ENCODE data around the gene CORO1C. TPM values are rescaled to one million over a fixed set of nuclear protein-coding genes. Genes with fewer than 3 reads are reported as not detected.

CORO1C gene
- total RNA-seq, 1 experiment from 2014 or later, result 195 TPM

DNA sequence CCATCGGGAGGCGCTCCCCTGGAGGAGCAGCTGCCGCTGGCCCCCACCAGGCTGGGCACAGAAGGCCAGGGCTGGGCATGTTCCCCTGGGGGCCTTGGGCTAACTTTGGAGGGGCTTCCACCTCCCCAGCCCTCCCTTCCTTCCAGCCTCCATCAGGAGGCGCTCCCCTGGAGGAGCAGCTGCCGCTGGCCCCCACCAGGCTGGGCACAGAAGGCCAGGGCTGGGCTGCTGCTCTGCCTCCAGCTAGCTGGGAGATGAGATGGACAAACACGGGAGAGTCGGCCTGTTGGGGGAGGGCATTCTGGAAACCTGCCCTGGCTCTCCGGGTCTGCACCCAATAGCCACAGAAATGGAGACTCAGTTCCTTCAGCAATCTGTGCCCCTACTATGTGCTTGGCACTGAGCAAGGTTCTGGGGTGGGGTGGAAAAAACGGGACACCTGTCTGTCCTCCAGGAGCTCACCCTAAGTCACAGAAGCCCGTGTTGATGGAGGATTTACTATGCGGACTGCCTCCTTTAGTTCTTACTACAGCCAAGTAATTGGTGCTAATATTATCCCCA lies 39.0 kb upstream of the CORO1C start:
- Mint-ChIP-seq H3K4me3 (ENCODE audit: unreplicated experiment) (no peak overlapping the region), H3K4me1 (ENCODE audit: low read depth, unreplicated experiment) (peaks cover 2% of the 10 kb centered on the region), H3K36me3 (ENCODE audit: insufficient read depth, unreplicated experiment) (no peaks in the 10 kb centered on the region), H3K27me3 (ENCODE audit: insufficient read depth, unreplicated experiment) (no peaks in the 10 kb centered on the region), H3K27ac (ENCODE audit: unreplicated experiment) (no peak overlapping the region), H3K9me3 (ENCODE audit: unreplicated experiment) (no peaks in the 10 kb centered on the region)
- CTCF ChIA-PET, result interaction anchor here (0.5 kb wide), 1 partner anchor 100 kb away, joined by 3 read pairs; no protein-coding TSS in a partner anchor
- POLR2A ChIA-PET, result no interaction called here
- H3K36me3 ChIP-seq (ENCODE audit: control insufficient read depth, insufficient read depth, low read length), result no peaks in the 10 kb centered on the region
- no peak for DNase-seq
- H3K9me3 ChIP-seq, result no peaks in the 10 kb centered on the region
- H3K27me3 ChIP-seq (replicated peaks; ENCODE audit: control insufficient read depth, insufficient read depth, low read length), result no peaks in the 10 kb centered on the region
- intact Hi-C loops (cut with micrococcal nuclease; ENCODE audit: unreplicated experiment), result no loop called here
- TF ChIP-seq, protein P1, sequence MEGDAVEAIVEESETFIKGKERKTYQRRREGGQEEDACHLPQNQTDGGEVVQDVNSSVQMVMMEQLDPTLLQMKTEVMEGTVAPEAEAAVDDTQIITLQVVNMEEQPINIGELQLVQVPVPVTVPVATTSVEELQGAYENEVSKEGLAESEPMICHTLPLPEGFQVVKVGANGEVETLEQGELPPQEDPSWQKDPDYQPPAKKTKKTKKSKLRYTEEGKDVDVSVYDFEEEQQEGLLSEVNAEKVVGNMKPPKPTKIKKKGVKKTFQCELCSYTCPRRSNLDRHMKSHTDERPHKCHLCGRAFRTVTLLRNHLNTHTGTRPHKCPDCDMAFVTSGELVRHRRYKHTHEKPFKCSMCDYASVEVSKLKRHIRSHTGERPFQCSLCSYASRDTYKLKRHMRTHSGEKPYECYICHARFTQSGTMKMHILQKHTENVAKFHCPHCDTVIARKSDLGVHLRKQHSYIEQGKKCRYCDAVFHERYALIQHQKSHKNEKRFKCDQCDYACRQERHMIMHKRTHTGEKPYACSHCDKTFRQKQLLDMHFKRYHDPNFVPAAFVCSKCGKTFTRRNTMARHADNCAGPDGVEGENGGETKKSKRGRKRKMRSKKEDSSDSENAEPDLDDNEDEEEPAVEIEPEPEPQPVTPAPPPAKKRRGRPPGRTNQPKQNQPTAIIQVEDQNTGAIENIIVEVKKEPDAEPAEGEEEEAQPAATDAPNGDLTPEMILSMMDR (IDR thresholded peaks at IDR 0.05; ENCODE audit: insufficient read depth in 1 of 2, low read depth in 1 of 2, low read length in 1 of 2, severe bottlenecking in 1 of 2, unreplicated experiment in 1 of 2), result peak in 1 of 2 experiments; percentile 10
- H3K4me1 ChIP-seq, result peaks cover 18% of the 10 kb centered on the region
- H3K4me3 ChIP-seq (ENCODE audit: low read depth, low read length), result no peak overlapping the region
- no TSS peak for BruUV-seq (replicated peaks)

DNA sequence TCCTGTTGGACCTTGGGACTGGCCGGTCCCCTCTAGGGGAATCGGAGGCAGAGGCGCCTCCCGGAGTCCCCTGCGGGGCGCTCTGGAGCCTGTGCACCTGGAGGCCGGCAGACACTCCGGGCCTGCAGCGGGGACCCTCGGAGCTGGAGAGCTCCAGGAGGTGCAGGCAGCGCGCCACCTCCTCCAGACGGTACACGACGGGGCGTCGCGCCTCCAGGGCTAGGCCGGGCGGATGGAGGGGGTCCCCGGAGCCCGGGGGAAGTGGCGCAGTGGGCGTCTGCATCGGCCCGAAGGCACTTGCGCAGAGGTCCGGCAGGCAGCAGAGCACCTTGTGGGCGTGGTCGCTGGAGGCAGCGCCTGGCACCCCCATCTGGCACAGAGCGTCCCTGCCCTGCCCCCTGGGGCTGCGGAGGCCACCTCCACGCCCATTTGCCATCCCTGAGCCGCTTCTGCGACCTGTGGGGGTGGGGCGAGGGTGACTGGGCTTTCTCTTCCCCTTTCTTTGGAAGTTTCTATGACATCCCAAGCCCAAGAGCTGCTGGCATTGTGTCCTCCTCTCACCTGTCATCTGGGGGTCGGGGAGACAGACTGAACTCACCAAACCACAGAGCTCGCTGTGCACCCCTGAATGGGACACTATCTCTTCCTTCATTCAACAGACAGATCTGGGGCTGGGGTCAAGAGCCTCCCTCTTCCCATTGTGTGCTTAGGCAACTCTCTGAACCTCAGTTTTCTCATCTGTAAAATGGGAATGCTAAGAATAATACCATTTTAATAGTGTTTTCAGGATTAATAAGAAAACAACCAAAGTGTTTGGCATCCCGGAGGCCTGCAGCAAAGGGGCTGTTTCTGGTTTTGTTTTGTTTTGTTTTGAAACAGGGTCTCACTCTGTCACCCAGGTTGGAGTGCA lies 37.5 kb upstream of the CORO1C start:
- Mint-ChIP-seq H3K9me3 (ENCODE audit: unreplicated experiment) (no peaks in the 10 kb centered on the region), H3K36me3 (ENCODE audit: insufficient read depth, unreplicated experiment) (no peaks in the 10 kb centered on the region), H3K4me3 (ENCODE audit: unreplicated experiment) (peak overlapping the region; percentile 23), H3K27me3 (ENCODE audit: insufficient read depth, unreplicated experiment) (no peaks in the 10 kb centered on the region), H3K27ac (ENCODE audit: unreplicated experiment) (no peak overlapping the region), H3K4me1 (ENCODE audit: low read depth, unreplicated experiment) (peaks cover 7% of the 10 kb centered on the region)
- H3K9me3 ChIP-seq, result no peaks in the 10 kb centered on the region
- TF ChIP-seq, protein P1 (IDR thresholded peaks at IDR 0.05; ENCODE audit: insufficient read depth in 1 of 2, low read depth in 1 of 2, low read length in 1 of 2, severe bottlenecking in 1 of 2, unreplicated experiment in 1 of 2), result no peak
- H3K27me3 ChIP-seq (replicated peaks; ENCODE audit: control insufficient read depth, insufficient read depth, low read length), result no peaks in the 10 kb centered on the region
- no peaks in the 10 kb centered on the region for H3K36me3 ChIP-seq (ENCODE audit: control insufficient read depth, insufficient read depth, low read length)
- H3K4me1 ChIP-seq, result peaks cover 18% of the 10 kb centered on the region
- intact Hi-C loops (cut with micrococcal nuclease; ENCODE audit: unreplicated experiment), result loop anchor here (1.0 to 5.0 kb wide), 4 partner anchors 34 to 324 kb away; partner anchors contain the start of genes ALKBH2 and CORO1C
- no TSS peak for BruUV-seq (replicated peaks)
- no peak overlapping the region; the same call in 1 of the 2 replicates for H3K4me3 ChIP-seq (ENCODE audit: low read depth, low read length)
- POLR2A ChIA-PET, result no interaction called here
- DNase-seq, result peak in 1 of 2 experiments; percentile 37
- CTCF ChIA-PET, result interaction anchor here (0.6 to 1.6 kb wide), 5 partner anchors 35 to 186 kb away, joined by 4 to 22 read pairs (median 8); no protein-coding TSS in a partner anchor

DNA sequence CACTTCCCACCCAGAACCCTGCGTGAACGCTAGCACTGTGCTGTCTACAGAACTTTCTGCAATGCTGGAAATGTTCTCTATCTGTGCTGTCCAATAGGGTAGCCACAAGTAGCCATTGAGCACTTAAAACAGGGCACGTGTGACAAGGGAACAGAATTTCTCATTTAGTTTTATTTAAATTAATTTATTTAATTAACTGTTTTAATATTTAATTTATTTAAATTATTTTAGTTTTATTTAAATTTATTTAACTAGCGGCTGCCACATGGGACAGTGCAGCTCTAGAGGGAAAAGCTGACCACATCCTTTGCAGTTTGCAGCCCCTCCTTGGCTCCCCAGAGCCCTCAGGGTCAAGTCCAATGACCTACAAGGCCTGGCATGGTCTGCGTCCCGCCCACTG lies 35.0 kb upstream of the CORO1C start:
- TF ChIP-seq, protein P1 (IDR thresholded peaks at IDR 0.05; ENCODE audit: insufficient read depth in 1 of 2, low read depth in 1 of 2, low read length in 1 of 2, severe bottlenecking in 1 of 2, unreplicated experiment in 1 of 2), result no peak
- H3K36me3 ChIP-seq (ENCODE audit: control insufficient read depth, insufficient read depth, low read length), result no peaks in the 10 kb centered on the region
- no TSS peak for BruUV-seq (replicated peaks)
- H3K9me3 ChIP-seq, result no peaks in the 10 kb centered on the region
- no peak overlapping the region for H3K27ac Mint-ChIP-seq (ENCODE audit: unreplicated experiment)
- intact Hi-C loops (cut with micrococcal nuclease; ENCODE audit: unreplicated experiment), result loop anchor here (5.0 kb wide), 1 partner anchor 34 kb away; the partner anchor contains the start of gene CORO1C
- no peak for DNase-seq
- no peaks in the 10 kb centered on the region for H3K36me3 Mint-ChIP-seq (ENCODE audit: insufficient read depth, unreplicated experiment)
- H3K27me3 Mint-ChIP-seq (ENCODE audit: insufficient read depth, unreplicated experiment), result no peaks in the 10 kb centered on the region
- no peak overlapping the region for H3K4me3 ChIP-seq (ENCODE audit: low read depth, low read length)
- POLR2A ChIA-PET, result no interaction called here
- H3K4me3 Mint-ChIP-seq (ENCODE audit: unreplicated experiment), result no peak overlapping the region
- H3K9me3 Mint-ChIP-seq (ENCODE audit: unreplicated experiment), result no peaks in the 10 kb centered on the region
- peaks cover 18% of the 10 kb centered on the region for H3K4me1 ChIP-seq
- peaks cover 7% of the 10 kb centered on the region for H3K4me1 Mint-ChIP-seq (ENCODE audit: low read depth, unreplicated experiment)
- H3K27me3 ChIP-seq (replicated peaks; ENCODE audit: control insufficient read depth, insufficient read depth, low read length), result no peaks in the 10 kb centered on the region
- CTCF ChIA-PET, result no interaction called here

Data from Caco-2 (cell line).